IPS-15b (cell line): ENCODE results near the gene HS6ST3.

Source experiments
- H3K27me3 ChIP-seq: one replicate; pipeline ENCODE4 v1.6.1; 2013; ENCODE audit warnings: low read length; ENCODE audit not compliant: control insufficient read depth, insufficient read depth
- H3K36me3 ChIP-seq: one replicate; pipeline ENCODE4 v1.6.1; 2013; ENCODE audit warnings: low read length; ENCODE audit not compliant: control insufficient read depth, insufficient read depth
- H3K4me1 ChIP-seq: one replicate; pipeline ENCODE4 v1.6.1; 2013; ENCODE audit warnings: mild to moderate bottlenecking, low read length; ENCODE audit not compliant: control insufficient read depth, insufficient read depth
- H3K4me3 ChIP-seq: one replicate; pipeline ENCODE4 v1.5.1; 2013; ENCODE audit warnings: low read depth, low read length
- H3K9ac ChIP-seq: one replicate; pipeline ENCODE4 v1.6.1; 2013; ENCODE audit warnings: low read depth, mild to moderate bottlenecking, low read length
- H3K9me3 ChIP-seq: one replicate; pipeline ENCODE4 v1.6.1; 2013; ENCODE audit warnings: mild to moderate bottlenecking, low read length; ENCODE audit not compliant: control insufficient read depth, insufficient read depth

The HS6ST3 gene

DNA sequence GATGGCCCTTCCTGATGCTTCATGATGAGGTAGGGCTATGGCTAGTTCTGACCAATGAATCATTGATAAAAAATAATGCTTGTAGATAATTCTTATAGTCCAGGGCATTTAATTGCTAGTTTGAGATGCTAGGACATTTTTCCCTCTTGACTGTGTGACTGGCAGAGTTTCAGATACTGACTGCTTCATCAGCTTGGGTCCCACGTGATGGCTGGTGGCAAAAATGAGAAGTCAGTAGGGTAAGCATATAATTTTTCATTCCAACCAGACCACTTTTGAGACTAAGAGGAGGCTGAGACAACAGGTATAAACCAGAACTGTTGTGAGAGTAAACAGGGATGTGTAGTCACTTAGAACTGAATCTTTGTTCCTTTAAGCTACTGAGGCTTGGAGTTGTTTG, 183.3 kb downstream of the HS6ST3 start:
- H3K9me3 ChIP-seq: no peaks in the 10 kb centered on the region
- no peak overlapping the region for H3K4me3 ChIP-seq
- H3K36me3 ChIP-seq: no peaks in the 10 kb centered on the region
- no peak overlapping the region for H3K9ac ChIP-seq
- no peaks in the 10 kb centered on the region for H3K4me1 ChIP-seq
- no peaks in the 10 kb centered on the region for H3K27me3 ChIP-seq

DNA sequence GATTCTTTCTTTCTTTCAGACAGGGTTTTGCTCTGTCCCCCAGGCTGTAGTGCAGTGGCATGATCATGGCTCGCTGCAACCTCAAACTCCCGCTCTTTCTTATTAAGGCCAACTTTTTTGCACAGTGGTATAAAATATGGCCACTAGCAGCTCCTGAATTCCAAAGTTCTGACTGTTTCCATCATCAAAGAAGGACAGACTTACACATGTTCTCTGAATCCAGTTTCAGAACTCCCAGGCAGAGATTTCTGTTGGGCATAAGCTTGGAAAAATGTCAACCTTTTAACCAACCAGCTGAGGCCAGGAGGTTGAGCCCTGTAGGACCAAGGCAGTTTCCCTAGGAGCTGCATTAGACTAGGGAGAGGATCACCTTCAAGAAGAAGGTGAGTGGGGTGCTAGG, 184.1 kb downstream of the HS6ST3 start:
- Histone ChIP-seq H3K9me3 (no peaks in the 10 kb centered on the region), H3K4me3 (no peak overlapping the region), H3K36me3 (no peaks in the 10 kb centered on the region), H3K27me3 (no peaks in the 10 kb centered on the region), H3K4me1 (no peaks in the 10 kb centered on the region), H3K9ac (no peak overlapping the region)

- Histone ChIP-seq H3K9ac (no peak overlapping the region), H3K4me3 (no peak overlapping the region), H3K4me1 (no peaks in the 10 kb centered on the region), H3K27me3 (no peaks in the 10 kb centered on the region), H3K36me3 (no peaks in the 10 kb centered on the region), H3K9me3 (no peaks in the 10 kb centered on the region)
Measured at GRCh38 chr13:96279904-96280303, 190.0 kb downstream of the HS6ST3 start.

- H3K4me3 ChIP-seq: no peak overlapping the region
- peaks cover 2% of the 10 kb centered on the region for H3K4me1 ChIP-seq
- H3K9ac ChIP-seq: no peak overlapping the region
- no peaks in the 10 kb centered on the region for H3K9me3 ChIP-seq
- no peaks in the 10 kb centered on the region for H3K36me3 ChIP-seq
- no peaks in the 10 kb centered on the region for H3K27me3 ChIP-seq
Measured at GRCh38 chr13:96284971-96285370, 195.1 kb downstream of the HS6ST3 start.

DNA sequence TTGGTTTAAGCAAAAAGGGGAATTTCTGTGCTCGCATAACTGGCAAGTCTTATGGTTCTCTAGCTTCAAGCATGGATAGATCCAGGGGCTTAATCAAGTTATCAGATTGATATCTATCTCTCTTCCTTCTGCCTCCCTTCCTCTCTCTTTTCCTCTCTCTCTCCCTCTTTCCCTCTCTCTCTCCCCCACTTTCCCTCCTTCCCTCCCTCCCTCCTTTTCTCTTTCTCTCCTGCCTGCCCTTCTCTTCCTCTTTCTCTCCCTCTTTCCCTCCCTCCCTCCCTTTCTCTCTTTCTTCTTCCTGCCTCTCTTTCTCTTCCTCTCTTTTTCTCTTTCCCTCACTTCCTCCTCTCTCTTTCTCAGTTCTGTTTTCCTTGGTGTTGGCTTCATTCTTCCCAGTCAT, 195.8 kb downstream of the HS6ST3 start:
- Histone ChIP-seq H3K36me3 (no peaks in the 10 kb centered on the region), H3K4me1 (peaks cover 2% of the 10 kb centered on the region), H3K9ac (no peak overlapping the region), H3K9me3 (no peaks in the 10 kb centered on the region), H3K27me3 (no peaks in the 10 kb centered on the region), H3K4me3 (no peak overlapping the region)

- Histone ChIP-seq H3K9me3 (no peaks in the 10 kb centered on the region), H3K9ac (no peak overlapping the region), H3K4me1 (peaks cover 30% of the 10 kb centered on the region), H3K27me3 (no peaks in the 10 kb centered on the region), H3K4me3 (peak overlapping the region; percentile 33), H3K36me3 (no peaks in the 10 kb centered on the region)
Measured at GRCh38 chr13:96294930-96295881, 205.3 kb downstream of the HS6ST3 start.

GRCh38 chr13:96297360-96297759, 207.5 kb downstream of the HS6ST3 start:
- H3K4me3 ChIP-seq: no peak overlapping the region
- H3K36me3 ChIP-seq: no peaks in the 10 kb centered on the region
- no peak overlapping the region for H3K9ac ChIP-seq
- no peaks in the 10 kb centered on the region for H3K9me3 ChIP-seq
- H3K27me3 ChIP-seq: no peaks in the 10 kb centered on the region
- H3K4me1 ChIP-seq: peaks cover 30% of the 10 kb centered on the region

DNA sequence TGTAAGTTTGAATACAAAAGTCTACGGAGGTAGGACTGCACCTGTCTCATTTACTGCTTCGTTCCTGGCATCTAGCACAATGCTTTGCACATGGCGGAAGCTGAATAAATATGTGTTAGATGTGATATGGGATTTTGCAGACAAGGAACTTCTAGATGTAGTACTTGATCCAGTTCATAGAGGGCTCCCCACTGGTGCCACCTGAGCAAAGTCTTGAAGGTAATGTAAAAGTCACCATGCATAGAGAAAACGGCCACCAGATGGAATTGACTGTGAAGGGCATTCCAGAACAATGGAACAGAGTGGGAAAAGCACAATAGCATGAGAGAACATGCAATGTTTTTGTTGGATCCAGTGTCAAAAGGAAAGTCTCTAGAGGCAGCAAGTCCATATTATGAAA, 209.3 kb downstream of the HS6ST3 start:
- Histone ChIP-seq H3K9ac (no peak overlapping the region), H3K4me1 (peaks cover 33% of the 10 kb centered on the region), H3K4me3 (no peak overlapping the region), H3K36me3 (no peaks in the 10 kb centered on the region), H3K9me3 (no peaks in the 10 kb centered on the region), H3K27me3 (no peaks in the 10 kb centered on the region)

DNA sequence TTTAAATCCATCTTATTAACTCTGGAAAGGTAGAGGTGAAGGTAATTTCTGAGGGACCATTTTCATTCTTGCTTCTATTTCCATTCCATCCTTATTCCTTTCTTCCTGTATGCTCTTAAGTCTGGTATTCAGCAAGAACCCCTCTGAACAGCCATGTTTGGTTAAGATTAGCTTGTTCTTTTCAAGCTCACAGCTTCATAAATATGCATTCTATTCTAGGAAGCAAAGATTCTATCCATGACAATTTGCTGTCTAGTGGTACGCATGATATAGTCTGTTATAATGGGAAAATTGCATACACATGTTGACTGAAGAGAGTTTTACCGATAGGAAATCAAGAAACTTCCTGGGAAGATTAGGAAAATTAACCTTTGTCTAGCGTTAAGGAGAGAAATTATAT, 218.7 kb downstream of the HS6ST3 start:
- no peaks in the 10 kb centered on the region for H3K36me3 ChIP-seq
- no peaks in the 10 kb centered on the region for H3K4me1 ChIP-seq
- no peak overlapping the region for H3K9ac ChIP-seq
- no peaks in the 10 kb centered on the region for H3K27me3 ChIP-seq
- no peaks in the 10 kb centered on the region for H3K9me3 ChIP-seq
- H3K4me3 ChIP-seq: no peak overlapping the region

- H3K9me3 ChIP-seq: no peaks in the 10 kb centered on the region
- no peak overlapping the region for H3K9ac ChIP-seq
- H3K4me3 ChIP-seq: no peak overlapping the region
- H3K4me1 ChIP-seq: no peaks in the 10 kb centered on the region
- H3K36me3 ChIP-seq: no peaks in the 10 kb centered on the region
- H3K27me3 ChIP-seq: no peaks in the 10 kb centered on the region
Measured at GRCh38 chr13:96314974-96315373, 225.1 kb downstream of the HS6ST3 start.

- H3K27me3 ChIP-seq: no peaks in the 10 kb centered on the region
- no peaks in the 10 kb centered on the region for H3K36me3 ChIP-seq
- H3K9me3 ChIP-seq: peaks cover 1% of the 10 kb centered on the region
- H3K4me1 ChIP-seq: no peaks in the 10 kb centered on the region
- no peak overlapping the region for H3K9ac ChIP-seq
- H3K4me3 ChIP-seq: no peak overlapping the region
Measured at GRCh38 chr13:96338030-96338429, 248.1 kb downstream of the HS6ST3 start.

- Histone ChIP-seq H3K9ac (no peak overlapping the region), H3K27me3 (no peaks in the 10 kb centered on the region), H3K4me1 (no peaks in the 10 kb centered on the region), H3K9me3 (no peaks in the 10 kb centered on the region), H3K36me3 (no peaks in the 10 kb centered on the region), H3K4me3 (no peak overlapping the region)
Measured at GRCh38 chr13:96342286-96342685, 252.4 kb downstream of the HS6ST3 start.
